GM12872 (cell line): ENCODE data around the gene NPAS3.

Experiments used
- CTCF ChIP-seq: IDR thresholded peaks from 3 replicates; pipeline ENCODE4 v1.5.1; 2011; ENCODE audit warnings: low read depth, mild to moderate bottlenecking, low read length, moderate library complexity; ENCODE audit not compliant: insufficient read depth

NPAS3 gene

GRCh38 chr14:33674927-33675326 lies 736.2 kb downstream of the NPAS3 start:
- no peak for TF ChIP-seq CTCF

- no peak for TF ChIP-seq CTCF
Observed at GRCh38 chr14:33675415-33676130, 736.9 kb downstream of the NPAS3 start.

- peak; percentile 24; the same call in 1 of the 3 replicates for TF ChIP-seq CTCF
Observed at GRCh38 chr14:33676135-33676566, 737.5 kb downstream of the NPAS3 start.

GRCh38 chr14:33676891-33677290 lies 738.2 kb downstream of the NPAS3 start:
- TF ChIP-seq CTCF, result no peak

GRCh38 chr14:33678005-33678404 lies 739.3 kb downstream of the NPAS3 start:
- TF ChIP-seq CTCF, result no peak

GRCh38 chr14:33679025-33679424 lies 740.3 kb downstream of the NPAS3 start:
- no peak for TF ChIP-seq CTCF

GRCh38 chr14:33679461-33680225 lies 741.0 kb downstream of the NPAS3 start:
- no peak for TF ChIP-seq CTCF
